Ishikawa (cell line): ENCODE measurements around the gene MLLT6.

Source experiments
- EP300 ChIP-seq: IDR thresholded peaks from 2 replicates; pipeline ENCODE4 v1.6.1; 2012; ENCODE audit warnings: borderline replicate concordance
- MAX ChIP-seq: IDR thresholded peaks from 2 replicates; pipeline ENCODE4 v1.6.1; 2012
- NFIC ChIP-seq: IDR thresholded peaks from 2 replicates; pipeline ENCODE4 v1.6.1; 2012
- REST ChIP-seq: IDR thresholded peaks from 2 replicates; pipeline ENCODE4 v1.6.1; 2012; ENCODE audit warnings: low read depth, mild to moderate bottlenecking
- TAF1 ChIP-seq: IDR thresholded peaks from 2 replicates; pipeline ENCODE4 v1.6.1; 2012; ENCODE audit warnings: low read depth, mild to moderate bottlenecking
- TCF12 ChIP-seq: IDR thresholded peaks from 2 replicates; pipeline ENCODE4 v1.6.1; 2012; ENCODE audit warnings: low read depth
- TEAD4 ChIP-seq: IDR thresholded peaks from 2 replicates; pipeline ENCODE4 v1.6.1; 2012
- YY1 ChIP-seq: IDR thresholded peaks from 2 replicates; pipeline ENCODE4 v1.6.1; 2012; ENCODE audit warnings: low read depth

GRCh38 chr17:38743556-38744171 lies 38.6 kb downstream of the MLLT6 start:
- TF ChIP-seq REST = no peak
- no peak for TF ChIP-seq TAF1
- TF ChIP-seq EP300 = no peak
- TF ChIP-seq TEAD4 = no peak
- TF ChIP-seq NFIC = no peak
- TF ChIP-seq TCF12 = no peak
- TF ChIP-seq YY1 = no peak
- no peak for TF ChIP-seq MAX
